ENCODE measurements around the gene TBXAS1.

- no peak for TF ChIP-seq CTCF (conservative IDR thresholded peaks at IDR 0.05; ENCODE audit: low read length)
- TF ChIP-seq EZH2phosphoT487 (IDR thresholded peaks at IDR 0.05; ENCODE audit: borderline replicate concordance, low read depth, low read length), result no peak
These were observed 231.2 kb downstream of the TBXAS1 start for GRCh38 chr7:140060243-140060630.
